H9 (cell line): ENCODE measurements around the gene ZFP64. TPM values are rescaled to one million over a fixed set of nuclear protein-coding genes. Genes with fewer than 3 reads are reported as not detected.

Source experiments
- DNase-seq: peaks from one replicate; pipeline ENCODE4 v3.0.0-alpha.2; 2017
- H2AFZ ChIP-seq: one replicate; pipeline ENCODE4 v1.6.1; 2013; ENCODE audit warnings: mild to moderate bottlenecking, low read length, control low read depth, moderate library complexity
- H2AK5ac ChIP-seq: 2 replicates; pipeline ENCODE4 v1.6.1; 2013; ENCODE audit warnings: low read length, control low read depth, mixed read lengths; ENCODE audit not compliant: insufficient read length
- H2BK120ac ChIP-seq: one replicate; pipeline ENCODE4 v1.6.1; 2013; ENCODE audit warnings: low read depth, mild to moderate bottlenecking, low read length, control low read depth, inconsistent platforms; ENCODE audit not compliant: poor library complexity, severe bottlenecking
- H2BK12ac ChIP-seq: 2 replicates; pipeline ENCODE4 v1.6.1; 2013; ENCODE audit warnings: low read length, control low read depth, mixed read lengths, low read depth; ENCODE audit not compliant: insufficient read length
- H2BK15ac ChIP-seq: 2 replicates; pipeline ENCODE4 v1.6.1; 2013; ENCODE audit warnings: low read depth, low read length, control low read depth
- H2BK20ac ChIP-seq: one replicate; pipeline ENCODE4 v1.6.1; 2013; ENCODE audit warnings: low read depth, mild to moderate bottlenecking, low read length, control low read depth, inconsistent platforms; ENCODE audit not compliant: poor library complexity, severe bottlenecking
- H2BK5ac ChIP-seq: 2 replicates; pipeline ENCODE4 v1.6.1; 2013; ENCODE audit warnings: low read length, control low read depth, mixed read lengths; ENCODE audit not compliant: insufficient read length
- H3K14ac ChIP-seq: 2 replicates; pipeline ENCODE4 v1.6.1; 2013; ENCODE audit warnings: low read length, control low read depth; ENCODE audit not compliant: insufficient read depth
- H3K18ac ChIP-seq: 2 replicates; pipeline ENCODE4 v1.6.1; 2013; ENCODE audit warnings: low read depth, mild to moderate bottlenecking, mixed read lengths, low read length, control low read depth; ENCODE audit not compliant: insufficient read length
- H3K23ac ChIP-seq: 2 replicates; pipeline ENCODE4 v1.6.1; 2013; ENCODE audit warnings: low read length, control low read depth, mixed read lengths, low read depth; ENCODE audit not compliant: insufficient read length
- H3K23me2 ChIP-seq: 2 replicates; pipeline ENCODE4 v1.6.1; 2013; ENCODE audit warnings: low read depth, mild to moderate bottlenecking, mixed read lengths, low read length, control low read depth; ENCODE audit not compliant: insufficient read length, poor library complexity, severe bottlenecking
- H3K27ac ChIP-seq: 2 replicates; pipeline ENCODE4 v1.5.1; 2013; ENCODE audit warnings: low read length, control low read depth, mixed read lengths, low read depth; ENCODE audit not compliant: insufficient read length
- H3K27me3 ChIP-seq: 2 replicates; pipeline ENCODE4 v1.6.1; 2013; ENCODE audit warnings: low read length, control low read depth, inconsistent platforms; ENCODE audit not compliant: insufficient read depth
- H3K4ac ChIP-seq: 2 replicates; pipeline ENCODE4 v1.6.1; 2013; ENCODE audit warnings: low read depth, mild to moderate bottlenecking, control low read depth, inconsistent platforms, low read length, moderate library complexity
- H3K4me1 ChIP-seq: 2 replicates; pipeline ENCODE4 v1.6.1; 2013; ENCODE audit warnings: low read length, control low read depth, inconsistent platforms; ENCODE audit not compliant: insufficient read depth
- H3K4me2 ChIP-seq: 2 replicates; pipeline ENCODE4 v1.6.1; 2013; ENCODE audit warnings: low read length, control low read depth, mixed read lengths; ENCODE audit not compliant: insufficient read length, insufficient read depth
- H3K56ac ChIP-seq: 2 replicates; pipeline ENCODE4 v1.6.1; 2013; ENCODE audit warnings: low read depth, mild to moderate bottlenecking, mixed read lengths, low read length, control low read depth; ENCODE audit not compliant: insufficient read length
- H3K79me1 ChIP-seq: 2 replicates; pipeline ENCODE4 v1.6.1; 2013; ENCODE audit warnings: low read depth, mild to moderate bottlenecking, moderate library complexity, low read length, control low read depth, inconsistent platforms; ENCODE audit not compliant: insufficient read depth, poor library complexity, severe bottlenecking
- H3K79me2 ChIP-seq: 2 replicates; pipeline ENCODE4 v1.6.1; 2013; ENCODE audit warnings: low read length, control low read depth, inconsistent platforms; ENCODE audit not compliant: insufficient read depth
- H3K9ac ChIP-seq: 2 replicates; pipeline ENCODE4 v1.6.1; 2013; ENCODE audit warnings: low read length, control low read depth, mixed read lengths; ENCODE audit not compliant: insufficient read length; ENCODE audit errors: extremely low read depth
- H3K9me3 ChIP-seq: one replicate; pipeline ENCODE4 v1.6.1; 2013; ENCODE audit warnings: low read depth, low read length, inconsistent platforms; ENCODE audit not compliant: control insufficient read depth
- H3T11ph ChIP-seq: one replicate; pipeline ENCODE4 v1.6.1; 2013; ENCODE audit warnings: mild to moderate bottlenecking, low read length, control low read depth, inconsistent platforms
- H4K20me1 ChIP-seq: one replicate; pipeline ENCODE4 v1.6.1; 2013; ENCODE audit not compliant: control insufficient read depth, insufficient read length, insufficient read depth
- H4K5ac ChIP-seq: 2 replicates; pipeline ENCODE4 v1.6.1; 2013; ENCODE audit warnings: low read depth, mild to moderate bottlenecking, mixed read lengths, low read length, control low read depth; ENCODE audit not compliant: insufficient read length
- H4K8ac ChIP-seq: replicated peaks from 2 replicates; pipeline ENCODE4 v1.6.1; 2013; ENCODE audit warnings: low read length, control low read depth, mixed read lengths, low read depth; ENCODE audit not compliant: insufficient read length
- H4K91ac ChIP-seq: 2 replicates; pipeline ENCODE4 v1.6.1; 2013; ENCODE audit warnings: low read depth, mild to moderate bottlenecking, moderate library complexity, mixed read lengths, low read length, control low read depth; ENCODE audit not compliant: insufficient read length
- H3K27ac Mint-ChIP-seq, 3 experiments: 2 replicates in 2 of 3; 3 replicates in 1 of 3; pipeline ENCODE4 v1.8.0; 2020 to 2021; ENCODE audit warnings: mixed read lengths in 3 of 3, mild to moderate bottlenecking in 1 of 3, moderate library complexity in 1 of 3
- H3K27me3 Mint-ChIP-seq: 2 replicates; pipeline ENCODE4 v1.8.0; 2021; ENCODE audit warnings: low read depth, mild to moderate bottlenecking, moderate library complexity, mixed read lengths
- H3K36me3 Mint-ChIP-seq, 3 experiments: 2 replicates in 2 of 3; 3 replicates in 1 of 3; pipeline ENCODE4 v1.8.0; 2020 to 2021; ENCODE audit warnings: low read depth in 3 of 3, mixed read lengths in 3 of 3; ENCODE audit not compliant: insufficient read depth in 1 of 3
- H3K4me1 Mint-ChIP-seq, 2 experiments: 2 replicates each; pipeline ENCODE4 v1.8.0; 2020; ENCODE audit warnings: mixed read lengths in 2 of 2
- H3K4me3 Mint-ChIP-seq, 2 experiments: 2 replicates in 1 of 2; 3 replicates in 1 of 2; pipeline ENCODE4 v1.8.0; 2020 to 2021; ENCODE audit warnings: mild to moderate bottlenecking in 2 of 2, mixed read lengths in 2 of 2, moderate library complexity in 1 of 2
- H3K9me3 Mint-ChIP-seq, 2 experiments: 2 replicates in 1 of 2; 3 replicates in 1 of 2; pipeline ENCODE4 v1.8.0; 2020; ENCODE audit warnings: mild to moderate bottlenecking in 2 of 2, mixed read lengths in 2 of 2, moderate library complexity in 1 of 2
- CTCF ChIP-seq: fragments of 200-600 bp; sonication (generic); conservative IDR thresholded peaks from 3 replicates; pipeline ENCODE4 v1.8.0; 2021; ENCODE audit warnings: antibody characterized with exemption, mild to moderate bottlenecking
- WGBS: extraction: QIAGEN DNeasy Blood & Tissue Kit; methylation state at CpG from one replicate; pipeline ENCODE4 v1.1.7; 2013; ENCODE audit warnings: missing lambda C conversion rate, low lambda C conversion rate, mixed read lengths; ENCODE audit not compliant: insufficient read length; ENCODE audit errors: extremely low coverage; 5-methylcytosine and 5-hydroxymethylcytosine counted together
- total RNA-seq: library from RNA; stranded (reverse); gene quantifications from 2 replicates; pipeline ENCODE4 v1.2.1, GENCODE V29; 2021

Gene ZFP64
- total RNA-seq, 1 experiment from 2014 or later: 29.2 TPM

DNA sequence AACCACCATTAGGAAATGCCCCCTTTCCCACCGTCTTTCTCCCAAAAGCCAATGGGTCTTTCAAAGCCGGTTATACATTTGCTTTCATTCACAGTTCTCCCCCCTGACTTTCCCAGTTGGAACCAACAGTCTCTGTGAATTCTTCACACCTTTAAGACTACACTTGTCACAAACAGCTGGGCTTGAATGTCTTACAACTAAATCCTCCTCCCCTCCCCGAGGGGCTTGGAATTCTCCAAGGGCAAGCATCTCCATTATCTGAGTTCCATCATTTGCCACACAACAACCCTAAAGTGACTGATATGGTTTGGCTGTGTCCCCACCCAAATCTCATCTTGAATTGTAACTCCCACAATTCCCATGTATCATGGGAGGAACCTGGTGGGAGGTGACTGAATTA lies 12.9 kb downstream of the ZFP64 start:
- H3K79me1 ChIP-seq: no peaks in the 10 kb centered on the region
- no peaks in the 10 kb centered on the region for H3K9me3 Mint-ChIP-seq
- H3K4me1 Mint-ChIP-seq: peaks cover 0 to 6% of the 10 kb centered on the region in 2 experiments; a peak in 2 of 4 replicates
- no peaks in the 10 kb centered on the region for H3K9me3 ChIP-seq
- WGBS: no CpG with 5 or more reads among the region's 3 CpGs
- peaks cover 3 to 28% (median 13%) of the 10 kb centered on the region in 3 experiments; a peak in 5 of 7 replicates for H3K36me3 Mint-ChIP-seq
- no peak for TF ChIP-seq CTCF
- H2BK5ac ChIP-seq: no peak overlapping the region
- H3K27me3 Mint-ChIP-seq: no peaks in the 10 kb centered on the region
- no peaks in the 10 kb centered on the region for H3K4me1 ChIP-seq
- H2BK12ac ChIP-seq: no peak overlapping the region
- no peak overlapping the region for H3T11ph ChIP-seq
- H3K18ac ChIP-seq: no peak overlapping the region
- H3K4me3 Mint-ChIP-seq: no peak overlapping the region
- no peaks in the 10 kb centered on the region for H4K20me1 ChIP-seq
- no peak overlapping the region for H4K91ac ChIP-seq
- H3K9ac ChIP-seq: no peak overlapping the region
- DNase-seq: no peak
- H4K5ac ChIP-seq: no peak overlapping the region
- H3K79me2 ChIP-seq: no peaks in the 10 kb centered on the region
- no peaks in the 10 kb centered on the region for H3K23me2 ChIP-seq
- H3K14ac ChIP-seq: no peak overlapping the region
- H3K27ac Mint-ChIP-seq: peak overlapping the region in 1 of 3 experiments; percentile 41; a peak in 1 of 7 replicates
- H3K27ac ChIP-seq: no peak overlapping the region
- H2AK5ac ChIP-seq: no peak overlapping the region
- no peak overlapping the region for H3K4me2 ChIP-seq
- H2BK120ac ChIP-seq: no peak overlapping the region
- no peak overlapping the region for H2BK15ac ChIP-seq
- H3K56ac ChIP-seq: no peak overlapping the region
- no peak overlapping the region for H3K4ac ChIP-seq
- H3K23ac ChIP-seq: no peak overlapping the region
- H2BK20ac ChIP-seq: no peak overlapping the region
- no peak overlapping the region for H2AFZ ChIP-seq
- H3K27me3 ChIP-seq: no peaks in the 10 kb centered on the region
- H4K8ac ChIP-seq: no peak overlapping the region
